HepG2 (cell line): ENCODE results near the gene P2RX7. TPM values are rescaled to one million over a fixed set of nuclear protein-coding genes. Genes with fewer than 3 reads are reported as not detected.

Experiments
- ERF ChIP-seq: IDR thresholded peaks from 2 replicates; pipeline ENCODE4 v1.6.1; 2018; ENCODE audit warnings: missing biosample characterization, missing genetic modification reagents
- FOSL2 ChIP-seq: sonication (generic); formaldehyde crosslinking; IDR thresholded peaks from 2 replicates; pipeline ENCODE4 v1.4.0; 2020; ENCODE audit warnings: missing genetic modification reagents
- GFI1 ChIP-seq: sonication (generic); formaldehyde crosslinking; IDR thresholded peaks from 2 replicates; pipeline ENCODE4 v1.5.0; 2020; ENCODE audit warnings: missing genetic modification reagents, mild to moderate bottlenecking, borderline replicate concordance
- MXD3 ChIP-seq: IDR thresholded peaks from 2 replicates; pipeline ENCODE4 v1.6.1; 2016; ENCODE audit warnings: mild to moderate bottlenecking, missing biosample characterization, missing genetic modification reagents
- NFAT5 ChIP-seq: sonication (generic); formaldehyde crosslinking; IDR thresholded peaks from 2 replicates; pipeline ENCODE4 v1.4.0; 2020; ENCODE audit warnings: missing genetic modification reagents
- NFYB ChIP-seq: sonication (generic); formaldehyde crosslinking; IDR thresholded peaks from 2 replicates; pipeline ENCODE4 v1.4.0; 2020; ENCODE audit warnings: missing genetic modification reagents
- RNF219 ChIP-seq: sonication (generic); formaldehyde crosslinking; IDR thresholded peaks from 2 replicates; pipeline ENCODE4 v1.5.0; 2020; ENCODE audit warnings: mild to moderate bottlenecking, missing genetic modification reagents
- SAP130 ChIP-seq: IDR thresholded peaks from 2 replicates; pipeline ENCODE4 v1.6.1; 2016; ENCODE audit warnings: low read depth
- TARDBP ChIP-seq: sonication (generic); formaldehyde crosslinking; IDR thresholded peaks from 2 replicates; pipeline ENCODE4 v1.8.0; 2022; ENCODE audit warnings: mild to moderate bottlenecking, missing genetic modification reagents
- TIGD3 ChIP-seq: sonication (generic); formaldehyde crosslinking; IDR thresholded peaks from 2 replicates; pipeline ENCODE4 v1.5.1; 2020; ENCODE audit warnings: mild to moderate bottlenecking, missing genetic modification reagents, borderline replicate concordance
- ZNF317 ChIP-seq: sonication (generic); formaldehyde crosslinking; IDR thresholded peaks from 2 replicates; pipeline ENCODE4 v1.5.0; 2020; ENCODE audit warnings: mild to moderate bottlenecking, missing genetic modification reagents
- ZNF558 ChIP-seq: sonication (generic); formaldehyde crosslinking; IDR thresholded peaks from 2 replicates; pipeline ENCODE4 v1.9.0; 2022; ENCODE audit warnings: mild to moderate bottlenecking, missing genetic modification reagents, borderline replicate concordance
- ZNF567 ChIP-seq: sonication (generic); formaldehyde crosslinking; IDR thresholded peaks from 2 replicates; pipeline ENCODE4 v1.8.1; 2023; ENCODE audit warnings: mild to moderate bottlenecking, missing genetic modification reagents, borderline replicate concordance
- ZNF816 ChIP-seq: sonication (generic); formaldehyde crosslinking; IDR thresholded peaks from 2 replicates; pipeline ENCODE4 v1.8.0; 2022; ENCODE audit warnings: missing genetic modification reagents, mild to moderate bottlenecking, borderline replicate concordance
- ZSCAN22 ChIP-seq: sonication (generic); formaldehyde crosslinking; IDR thresholded peaks from 2 replicates; pipeline ENCODE4 v1.4.0; 2020; ENCODE audit warnings: mild to moderate bottlenecking, missing genetic modification reagents
- ZXDC ChIP-seq: sonication (generic); formaldehyde crosslinking; IDR thresholded peaks from 2 replicates; pipeline ENCODE4 v1.5.0; 2020; ENCODE audit warnings: mild to moderate bottlenecking, missing genetic modification reagents
- polyA plus RNA-seq, 8 experiments: library from polyadenylated mRNA; depleted of rRNA in 3 of 8; stranded (reverse) in 7 of 8; unstranded in 1 of 8; fragments of >200 nt; fragmentation: Illumina TruSeq in 4 of 8; extraction: Trizol in 4 of 8; gene quantifications; 2 replicates each; pipeline versions ENCODE4 v1.2.1 to v1.2.3, GENCODE V29; 2011 to 2016; ENCODE audit warnings: low read depth in 4 of 8, missing spikeins in 1 of 8, mixed read lengths in 1 of 8; ENCODE audit not compliant: insufficient read depth in 1 of 8
- total RNA-seq, 5 experiments: library from RNA; depleted of rRNA; stranded (reverse); fragments of >200 nt; fragmentation: Illumina TruSeq; extraction: Trizol; gene quantifications; 2 replicates each; pipeline ENCODE4 v1.2.3, GENCODE V29; 2016; ENCODE audit warnings: low read depth in 1 of 5

Gene P2RX7
- total and polyA plus RNA-seq, 2 of the 13 experiments (the other 11 are each of a cell fraction or from before 2014, with no cell fraction given), result 0.13 to 0.73 TPM

GRCh38 chr12:121209624-121210572 is 77.2 kb downstream of the P2RX7 start, which contains the start of gene P2RX4 (continued):
- TF ChIP-seq GFI1 (CRISPR knock-in tag) (no peak), NFYB (CRISPR knock-in tag) (no peak; the same call in 1 of the 2 replicates), ERF (CRISPR knock-in tag) (peak; percentile 70; the same call in 1 of the 2 replicates), ZNF317 (CRISPR knock-in tag) (no peak), FOSL2 (CRISPR knock-in tag) (peak; percentile 52), ZNF567 (0 out of 2 replicates have a peak, but pooled peaks have one; percentile 93), MXD3 (CRISPR knock-in tag) (no peak), NFAT5 (CRISPR knock-in tag) (peak; percentile 55; the same call in 1 of the 2 replicates), ZNF558 (CRISPR knock-in tag) (peak; percentile 36; the same call in 1 of the 2 replicates), ZXDC (CRISPR knock-in tag) (no peak), RNF219 (CRISPR knock-in tag) (no peak), ZSCAN22 (CRISPR knock-in tag) (no peak; the same call in 1 of the 2 replicates), TARDBP (CRISPR knock-in tag) (peak; percentile 60; the same call in 1 of the 2 replicates), ZNF816 (no peak), TIGD3 (no peak), SAP130 (CRISPR knock-in tag) (peak; percentile 82)
